Esophagus muscularis mucosa (tissue), 4 donors: Measurements from ENCODE around the gene TCAP. TPM values are rescaled to one million over a fixed set of nuclear protein-coding genes. Genes with fewer than 3 reads are reported as not detected.
A peak's percentile ranks its signal among the peaks of the same experiment; 100 is the strongest.

Experiments used
- DNase-seq: peaks from one replicate; pipeline ENCODE4 v3.0.0-alpha.2; 2017; ENCODE audit errors: extremely low spot score
- H3K27ac ChIP-seq, 4 donors: fragments of 200-600 bp; sonication (generic); replicated peaks in 1 of 4; 1 replicate in 3 of 4; 2 replicates in 1 of 4; pipeline ENCODE4 v1.5.1; 2016 to 2019; ENCODE audit warnings: mild to moderate bottlenecking in 1 of 4
- H3K27me3 ChIP-seq, 4 donors: fragments of 200-600 bp; sonication (generic); one replicate each; pipeline versions ENCODE4 v1.5.1 to v1.6.0; 2016 to 2019
- H3K36me3 ChIP-seq, 4 donors: fragments of 200-600 bp; sonication (generic); one replicate each; pipeline ENCODE4 v1.5.1; 2016 to 2019
- H3K4me1 ChIP-seq, 4 donors: fragments of 200-600 bp; sonication (generic); one replicate each; pipeline ENCODE4 v1.5.1; 2016 to 2019
- H3K4me3 ChIP-seq, 4 donors: fragments of 200-600 bp; sonication (generic); 1 replicate in 2 of 4; 2 replicates in 2 of 4; pipeline ENCODE4 v1.5.1; 2016 to 2019; ENCODE audit warnings: mild to moderate bottlenecking in 4 of 4, moderate library complexity in 1 of 4
- H3K9me3 ChIP-seq, 4 donors: fragments of 200-600 bp; sonication (generic); 1 replicate in 3 of 4; 2 replicates in 1 of 4; pipeline ENCODE4 v1.5.1; 2016 to 2019
- EP300 ChIP-seq: sonication (generic); formaldehyde crosslinking; IDR thresholded peaks from one replicate; pipeline ENCODE4 v1.6.1; 2017; ENCODE audit warnings: antibody characterized with exemption
- POLR2A ChIP-seq: fragments of 450-650 bp; IDR thresholded peaks from one replicate; pipeline ENCODE4 v1.6.1; 2017; ENCODE audit warnings: antibody characterized with exemption, moderate library complexity, mild to moderate bottlenecking, low read depth
- POLR2AphosphoS5 ChIP-seq, 2 donors: sonication (generic); formaldehyde crosslinking; IDR thresholded peaks; one replicate each; pipeline ENCODE4 v1.6.1; 2017; ENCODE audit warnings: antibody characterized with exemption in 2 of 2
- WGBS: methylation state at CpG from one replicate; pipeline ENCODE4 v1.1.5; 2018; 5-methylcytosine and 5-hydroxymethylcytosine counted together
- intact Hi-C: fragments of 100-400 bp; cut with DNase I; formaldehyde crosslinking; loops from one replicate; pipeline ENCODE4 v1.15.1; 2023
- total RNA-seq, 4 donors: library from RNA; depleted of rRNA; stranded (reverse); fragments of >200 nt; gene quantifications; one replicate each; pipeline versions ENCODE4 v1.1.0 to v1.2.1, GENCODE V29; 2016
- TF ChIP-seq, protein P1 (sequence below), 3 experiments: fragments of 200-600 bp in 2 of 3; fragments of 450-650 bp in 1 of 3; sonication (generic) in 2 of 3; IDR thresholded peaks; one replicate each; pipeline ENCODE4 v1.5.1; 2017 to 2019; ENCODE audit warnings: antibody characterized with exemption in 3 of 3, mild to moderate bottlenecking in 2 of 3, moderate library complexity in 1 of 3

TCAP gene
- total RNA-seq, 4 donors from 2014 or later, result 0.99 to 2.1 (median 1.3) TPM

DNA sequence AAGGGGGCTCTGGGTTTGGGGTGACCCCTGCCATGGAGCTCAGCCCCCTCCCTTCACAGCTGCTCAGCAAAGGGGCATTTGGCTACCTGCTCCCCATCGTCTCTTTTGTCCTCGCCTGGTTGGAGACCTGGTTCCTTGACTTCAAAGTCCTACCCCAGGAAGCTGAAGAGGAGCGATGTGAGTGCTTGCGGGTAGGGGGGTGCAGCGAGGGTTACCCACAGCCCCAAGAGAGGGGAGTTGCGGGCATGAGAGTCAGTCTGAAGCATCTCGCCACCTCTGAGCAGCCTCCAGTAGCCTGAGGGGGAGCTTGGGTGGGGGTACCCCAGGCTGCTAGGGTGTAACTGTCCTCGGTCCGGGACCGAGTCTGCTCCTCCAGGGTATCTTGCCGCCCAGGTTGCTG, 6.8 kb upstream of the TCAP start:
- H3K4me1 ChIP-seq, result peaks cover 49 to 58% (median 53%) of the 10 kb centered on the region in 4 donors
- no peak for TF ChIP-seq EP300
- TF ChIP-seq, protein P1, sequence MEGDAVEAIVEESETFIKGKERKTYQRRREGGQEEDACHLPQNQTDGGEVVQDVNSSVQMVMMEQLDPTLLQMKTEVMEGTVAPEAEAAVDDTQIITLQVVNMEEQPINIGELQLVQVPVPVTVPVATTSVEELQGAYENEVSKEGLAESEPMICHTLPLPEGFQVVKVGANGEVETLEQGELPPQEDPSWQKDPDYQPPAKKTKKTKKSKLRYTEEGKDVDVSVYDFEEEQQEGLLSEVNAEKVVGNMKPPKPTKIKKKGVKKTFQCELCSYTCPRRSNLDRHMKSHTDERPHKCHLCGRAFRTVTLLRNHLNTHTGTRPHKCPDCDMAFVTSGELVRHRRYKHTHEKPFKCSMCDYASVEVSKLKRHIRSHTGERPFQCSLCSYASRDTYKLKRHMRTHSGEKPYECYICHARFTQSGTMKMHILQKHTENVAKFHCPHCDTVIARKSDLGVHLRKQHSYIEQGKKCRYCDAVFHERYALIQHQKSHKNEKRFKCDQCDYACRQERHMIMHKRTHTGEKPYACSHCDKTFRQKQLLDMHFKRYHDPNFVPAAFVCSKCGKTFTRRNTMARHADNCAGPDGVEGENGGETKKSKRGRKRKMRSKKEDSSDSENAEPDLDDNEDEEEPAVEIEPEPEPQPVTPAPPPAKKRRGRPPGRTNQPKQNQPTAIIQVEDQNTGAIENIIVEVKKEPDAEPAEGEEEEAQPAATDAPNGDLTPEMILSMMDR (IDR thresholded peaks at IDR 0.05), result no peak
- intact Hi-C loops, result no loop called here
- H3K36me3 ChIP-seq, result peaks cover 25 to 94% (median 62%) of the 10 kb centered on the region in 4 donors
- whole genome bisulfite sequencing, result 100% methylated on average over 5 of the region's 11 CpGs
- H3K9me3 ChIP-seq, result no peaks in the 10 kb centered on the region
- no peak for DNase-seq
- peak overlapping the region in 1 of 4 donors; percentile 73 for H3K27ac ChIP-seq
- H3K27me3 ChIP-seq, result no peaks in the 10 kb centered on the region
- H3K4me3 ChIP-seq, result no peak overlapping the region

DNA sequence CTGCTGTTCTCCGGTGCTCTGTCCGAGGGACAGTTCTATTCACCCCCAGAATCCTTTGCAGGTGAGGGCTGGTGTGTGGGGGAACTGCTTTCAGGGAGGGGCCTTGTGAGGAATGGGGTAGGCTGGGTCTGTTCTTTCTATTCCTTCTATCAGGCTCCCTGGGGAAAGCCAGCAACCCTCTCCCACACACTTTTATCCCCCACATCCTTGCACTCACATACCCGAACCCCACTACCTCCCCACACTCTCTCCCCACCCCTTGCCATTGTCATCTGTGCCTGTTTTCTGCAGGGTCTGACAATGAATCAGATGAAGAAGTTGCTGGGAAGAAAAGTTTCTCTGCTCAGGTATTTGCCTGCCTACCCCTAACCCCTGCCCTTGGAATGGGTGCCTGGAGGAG, 6.4 kb upstream of the TCAP start:
- DNase-seq, result no peak
- Histone ChIP-seq H3K27me3 (no peaks in the 10 kb centered on the region), H3K36me3 (peaks cover 25 to 90% (median 62%) of the 10 kb centered on the region in 4 donors), H3K4me3 (no peak overlapping the region), H3K9me3 (no peaks in the 10 kb centered on the region), H3K27ac (peak overlapping the region; percentile 36 to 73 (median 58)), H3K4me1 (peaks cover 49 to 58% (median 53%) of the 10 kb centered on the region in 4 donors)
- 100% methylated on average over 1 of the region's 3 CpGs for WGBS
- intact Hi-C loops, result no loop called here
- TF ChIP-seq EP300, result no peak
- TF ChIP-seq, protein P1 (IDR thresholded peaks at IDR 0.05), result no peak
- TF ChIP-seq POLR2A, result no peak
- TF ChIP-seq POLR2AphosphoS5 (IDR thresholded peaks at IDR 0.05), result no peak

DNA sequence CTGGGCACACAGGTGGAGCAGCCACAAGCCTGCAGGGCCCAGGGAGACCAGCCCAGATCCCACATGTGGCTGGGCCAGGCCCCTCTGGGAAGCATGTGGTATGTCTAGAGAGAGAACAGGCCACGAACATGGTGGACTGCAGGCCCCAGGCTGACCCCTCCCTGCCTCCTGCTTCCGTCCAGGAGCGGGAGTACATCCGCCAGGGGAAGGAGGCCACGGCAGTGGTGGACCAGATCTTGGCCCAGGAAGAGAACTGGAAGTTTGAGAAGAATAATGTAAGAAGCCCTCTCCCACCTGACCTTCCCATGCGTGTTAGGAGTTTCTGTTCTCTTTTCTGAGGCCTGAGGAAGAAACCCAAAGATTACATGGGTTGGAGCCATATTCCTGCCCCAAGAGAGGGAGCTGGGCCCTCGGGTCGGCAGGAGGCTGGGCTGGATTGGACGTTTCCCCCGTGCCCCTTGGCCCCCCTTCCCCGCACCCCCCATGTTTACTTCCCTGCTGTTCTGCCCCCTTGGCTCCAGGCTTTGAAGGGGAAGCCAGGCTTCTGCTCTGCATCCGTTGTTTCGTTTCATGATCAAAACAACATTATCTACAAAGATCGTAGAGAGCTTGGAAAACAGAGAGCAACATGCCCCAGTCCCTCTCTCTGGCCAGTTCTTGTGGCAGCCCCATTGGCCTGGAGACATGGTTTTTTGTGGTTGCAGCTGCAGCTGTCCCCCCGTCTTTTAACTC, 5.7 kb upstream of the TCAP start:
- no peak overlapping the region for H3K4me3 ChIP-seq
- no peak for TF ChIP-seq POLR2AphosphoS5 (IDR thresholded peaks at IDR 0.05)
- TF ChIP-seq EP300, result no peak
- TF ChIP-seq, protein P1 (IDR thresholded peaks at IDR 0.05), result no peak
- no peak for TF ChIP-seq POLR2A
- no peaks in the 10 kb centered on the region for H3K9me3 ChIP-seq
- WGBS, result 45% methylated on average over 11 of the region's 15 CpGs
- peaks cover 46 to 64% (median 58%) of the 10 kb centered on the region in 4 donors for H3K4me1 ChIP-seq
- intact Hi-C loops, result no loop called here
- no peak for DNase-seq
- peaks cover 25 to 84% (median 61%) of the 10 kb centered on the region in 4 donors for H3K36me3 ChIP-seq
- H3K27ac ChIP-seq, result peak overlapping the region; percentile 59 to 73 (median 64)
- H3K27me3 ChIP-seq, result no peaks in the 10 kb centered on the region

DNA sequence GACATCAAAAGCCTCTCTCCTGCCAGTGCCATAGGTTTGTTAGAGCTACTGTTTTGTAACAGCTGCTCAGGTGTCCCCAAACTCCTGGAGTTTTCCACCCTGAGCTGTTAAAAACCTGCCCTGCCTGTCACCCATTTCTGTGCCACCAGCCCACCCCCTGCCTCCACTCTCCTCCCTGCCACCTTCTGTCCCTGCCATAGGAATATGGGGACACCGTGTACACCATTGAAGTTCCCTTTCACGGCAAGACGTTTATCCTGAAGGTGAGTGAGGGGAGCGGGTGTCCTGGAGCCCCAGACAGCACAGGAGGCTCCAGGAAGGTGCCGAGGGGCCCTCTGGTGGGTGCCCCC, 5.2 kb upstream of the TCAP start:
- TF ChIP-seq POLR2A (no peak), EP300 (no peak), POLR2AphosphoS5 (IDR thresholded peaks at IDR 0.05) (no peak)
- TF ChIP-seq, protein P1 (IDR thresholded peaks at IDR 0.05), result no peak
- Histone ChIP-seq H3K4me1 (peaks cover 44 to 69% (median 63%) of the 10 kb centered on the region in 4 donors), H3K27me3 (peaks cover 0 to 3% (median 0%) of the 10 kb centered on the region in 4 donors), H3K27ac (peak overlapping the region; percentile 59 to 73 (median 64)), H3K4me3 (no peak overlapping the region), H3K9me3 (no peaks in the 10 kb centered on the region), H3K36me3 (peaks cover 25 to 79% (median 59%) of the 10 kb centered on the region in 4 donors)
- WGBS, result 88% methylated on average over 5 of the region's 5 CpGs
- DNase-seq, result no peak
- intact Hi-C loops, result no loop called here
